Body of pancreas (tissue), 4 donors: ENCODE results near the gene SLC5A4.

ENCODE experiments used
- CTCF ChIP-seq, 7 experiments: fragments of 450-650 bp in 4 of 7; fragments of 200-600 bp in 3 of 7; sonication (generic) in 3 of 7; IDR thresholded peaks; one replicate each; pipeline ENCODE4 v1.5.1; 2016 to 2019; ENCODE audit warnings: antibody characterized with exemption in 7 of 7
- POLR2A ChIP-seq, 3 donors: fragments of 450-650 bp; IDR thresholded peaks; one replicate each; pipeline ENCODE4 v1.6.1; 2016; ENCODE audit warnings: antibody characterized with exemption in 3 of 3, mild to moderate bottlenecking in 2 of 3

DNA sequence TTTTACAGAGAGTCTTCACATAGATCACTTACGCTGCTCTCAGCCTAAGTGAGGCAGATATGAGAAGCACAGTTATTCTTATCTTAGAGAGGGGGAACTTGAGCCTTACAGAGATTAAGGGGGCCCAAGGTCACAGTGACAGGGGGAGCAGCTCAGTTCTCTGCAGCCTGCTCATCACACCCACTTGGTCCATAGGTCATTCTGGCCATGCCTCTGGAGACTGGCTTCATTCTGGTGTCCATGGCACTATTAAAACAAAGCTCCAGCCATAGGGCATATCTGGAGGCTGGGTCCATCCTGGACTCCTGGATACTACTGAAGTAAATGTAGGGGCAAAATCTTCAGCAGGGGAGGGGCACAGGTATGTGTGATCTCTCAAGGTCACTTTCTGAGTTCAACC, 5.9 kb downstream of the SLC5A4 start:
- TF ChIP-seq CTCF (IDR thresholded peaks at IDR 0.05) (no peak), POLR2A (IDR thresholded peaks at IDR 0.05) (no peak)
